C4-2B (cell line): ENCODE measurements around the gene MRPS30.
"Not testable (repeated sequence)": the region's sequence is repeated elsewhere in the genome, so short reads cannot be mapped to it uniquely, and the experiment has no call there.

ENCODE experiments used
- H3K27ac ChIP-seq: fragments of 450-650 bp; 2 replicates; pipeline ENCODE4 v1.5.1; 2017
- CTCF ChIP-seq: fragments of 450-650 bp; conservative IDR thresholded peaks from 2 replicates; pipeline ENCODE4 v1.5.1; 2017; ENCODE audit warnings: mild to moderate bottlenecking
- ZFX ChIP-seq: fragments of 450-650 bp; IDR thresholded peaks from 2 replicates; pipeline ENCODE4 v1.6.1; 2017

Gene MRPS30

GRCh38 chr5:44783634-44784315 lies 25.0 kb upstream of the MRPS30 start:
- no peak for TF ChIP-seq CTCF
- TF ChIP-seq ZFX = no peak

GRCh38 chr5:44787731-44788130 lies 21.0 kb upstream of the MRPS30 start:
- H3K27ac ChIP-seq = no peak overlapping the region
- TF ChIP-seq CTCF = no peak
- TF ChIP-seq ZFX = no peak

More at GRCh38 chr5:44783634-44784315, 25.0 kb upstream of the MRPS30 start:
- H3K27ac ChIP-seq = no peak overlapping the region

GRCh38 chr5:44789372-44789995 lies 19.3 kb upstream of the MRPS30 start:
- not testable (repeated sequence) for H3K27ac ChIP-seq

- not testable (repeated sequence) for H3K27ac ChIP-seq
Observed at GRCh38 chr5:44792031-44792673, 16.6 kb upstream of the MRPS30 start.

GRCh38 chr5:44794371-44794770 lies 14.4 kb upstream of the MRPS30 start:
- no peak overlapping the region for H3K27ac ChIP-seq
- no peak for TF ChIP-seq CTCF
- TF ChIP-seq ZFX = no peak

GRCh38 chr5:44795496-44795895 lies 13.3 kb upstream of the MRPS30 start:
- H3K27ac ChIP-seq = no peak overlapping the region
- TF ChIP-seq CTCF = no peak

GRCh38 chr5:44797841-44798240 lies 10.9 kb upstream of the MRPS30 start:
- no peak overlapping the region for H3K27ac ChIP-seq
- no peak for TF ChIP-seq ZFX
- TF ChIP-seq CTCF = no peak

- TF ChIP-seq ZFX = no peak
- TF ChIP-seq CTCF = no peak
- H3K27ac ChIP-seq = no peak overlapping the region
Observed at GRCh38 chr5:44801992-44802391, 6.8 kb upstream of the MRPS30 start.
